GM23338 (cell line): Measurements from ENCODE around the gene GNPTG. TPM values are rescaled to one million over a fixed set of nuclear protein-coding genes. Genes with fewer than 3 reads are reported as not detected.

Experiments used
- ATAC-seq: fragments of 200-7000 bp; cut with Tn5 transposase; 3 replicates; pipeline ENCODE4 v1.9.1; 2020
- DNase-seq: peaks from one replicate; pipeline ENCODE4 v3.0.0-alpha.2; 2015; ENCODE audit warnings: low spot score
- H2AFZ ChIP-seq: fragments of 200-600 bp; sonication (generic); 2 replicates; pipeline ENCODE4 v1.8.0; 2016; ENCODE audit warnings: antibody characterized with exemption, mild to moderate bottlenecking, moderate library complexity
- H3F3A ChIP-seq: fragments of 200-600 bp; sonication (generic); replicated peaks from 2 replicates; pipeline ENCODE4 v1.8.0; 2017; ENCODE audit warnings: antibody characterized with exemption, mixed run types, low read depth
- H3K27ac ChIP-seq: fragments of 200-600 bp; sonication (generic); 2 replicates; pipeline ENCODE4 v1.6.1; 2016; ENCODE audit warnings: low read depth
- H3K27me3 ChIP-seq: fragments of 200-600 bp; sonication (generic); 2 replicates; pipeline ENCODE4 v1.8.0; 2016; ENCODE audit warnings: mild to moderate bottlenecking, mixed run types, moderate library complexity; ENCODE audit not compliant: insufficient read depth
- H3K36me3 ChIP-seq: fragments of 200-600 bp; sonication (generic); 2 replicates; pipeline ENCODE4 v1.8.0; 2016; ENCODE audit warnings: mild to moderate bottlenecking; ENCODE audit not compliant: insufficient read depth
- H3K4me1 ChIP-seq: fragments of 200-600 bp; sonication (generic); 2 replicates; pipeline ENCODE4 v1.8.0; 2016; ENCODE audit warnings: mild to moderate bottlenecking, moderate library complexity; ENCODE audit not compliant: insufficient read depth
- H3K4me2 ChIP-seq: fragments of 200-600 bp; sonication (generic); 2 replicates; pipeline ENCODE4 v1.7.1; 2017; ENCODE audit warnings: mixed run types
- H3K4me3 ChIP-seq: fragments of 200-600 bp; sonication (generic); 2 replicates; pipeline ENCODE4 v1.6.1; 2016; ENCODE audit warnings: mixed run types
- H3K79me2 ChIP-seq: fragments of 200-600 bp; sonication (generic); replicated peaks from 2 replicates; pipeline ENCODE4 v1.8.0; 2017; ENCODE audit warnings: mild to moderate bottlenecking; ENCODE audit not compliant: insufficient read depth
- H3K9me2 ChIP-seq: fragments of 200-600 bp; sonication (generic); 2 replicates; pipeline ENCODE4 v1.8.0; 2017; ENCODE audit not compliant: insufficient read depth
- H4K20me1 ChIP-seq: fragments of 200-600 bp; sonication (generic); replicated peaks from 2 replicates; pipeline ENCODE4 v1.8.0; 2017; ENCODE audit warnings: mild to moderate bottlenecking; ENCODE audit not compliant: insufficient read depth
- H3K27ac Mint-ChIP-seq: 2 replicates; pipeline ENCODE4 v1.8.0; 2020; ENCODE audit warnings: inconsistent platforms, mild to moderate bottlenecking, moderate library complexity, mixed read lengths
- H3K27me3 Mint-ChIP-seq: 3 replicates; pipeline ENCODE4 v1.8.0; 2022; ENCODE audit warnings: low read depth, mild to moderate bottlenecking, moderate library complexity, mixed read lengths, inconsistent platforms; ENCODE audit not compliant: insufficient read depth, poor library complexity
- H3K36me3 Mint-ChIP-seq: 3 replicates; pipeline ENCODE4 v1.8.0; 2021; ENCODE audit warnings: low read depth, mild to moderate bottlenecking, inconsistent platforms, moderate library complexity, mixed read lengths
- H3K4me1 Mint-ChIP-seq: 3 replicates; pipeline ENCODE4 v1.8.0; 2020; ENCODE audit warnings: mild to moderate bottlenecking, inconsistent platforms, mixed read lengths
- H3K4me3 Mint-ChIP-seq: 3 replicates; pipeline ENCODE4 v1.8.0; 2021; ENCODE audit warnings: moderate library complexity, mild to moderate bottlenecking, inconsistent platforms, mixed read lengths
- H3K9me3 Mint-ChIP-seq: 3 replicates; pipeline ENCODE4 v1.8.0; 2020; ENCODE audit warnings: moderate library complexity, mild to moderate bottlenecking, inconsistent platforms, mixed read lengths
- CREB1 ChIP-seq: fragments of 250-450 bp; sonication (Bioruptor Pico); IDR thresholded peaks from 2 replicates; pipeline ENCODE4 v1.5.0; 2020; ENCODE audit warnings: low read depth, mild to moderate bottlenecking, moderate library complexity
- EZH2 ChIP-seq: fragments of 200-600 bp; sonication (generic); IDR thresholded peaks from one replicate; pipeline ENCODE4 v1.8.0; 2017; ENCODE audit warnings: antibody characterized with exemption, mild to moderate bottlenecking, low read depth; ENCODE audit not compliant: unreplicated experiment
- EZH2phosphoT487 ChIP-seq: fragments of 200-600 bp; sonication (generic); IDR thresholded peaks from one replicate; pipeline ENCODE4 v1.8.1; 2018; ENCODE audit warnings: antibody characterized with exemption; ENCODE audit not compliant: unreplicated experiment
- JUNB ChIP-seq: IDR thresholded peaks from one replicate; pipeline ENCODE4 v1.6.1; 2016; ENCODE audit warnings: antibody characterized with exemption; ENCODE audit not compliant: unreplicated experiment
- NANOG ChIP-seq: IDR thresholded peaks from 2 replicates; pipeline ENCODE4 v1.6.1; 2016; ENCODE audit warnings: antibody characterized with exemption, borderline replicate concordance
- POLR2AphosphoS5 ChIP-seq: IDR thresholded peaks from 2 replicates; pipeline ENCODE4 v1.6.1; 2016; ENCODE audit warnings: antibody characterized with exemption, low read depth
- STAT1 ChIP-seq: IDR thresholded peaks from one replicate; pipeline ENCODE4 v1.6.1; 2016; ENCODE audit warnings: antibody characterized with exemption; ENCODE audit not compliant: unreplicated experiment
- ZNF114 ChIP-seq: fragments of 250-450 bp; sonication (Bioruptor Pico); IDR thresholded peaks from 2 replicates; pipeline ENCODE4 v1.5.0; 2020; ENCODE audit warnings: mild to moderate bottlenecking, moderate library complexity
- ZNF331 ChIP-seq: fragments of 250-450 bp; sonication (Bioruptor Pico); IDR thresholded peaks from 2 replicates; pipeline ENCODE4 v1.5.0; 2020; ENCODE audit warnings: low read depth, mild to moderate bottlenecking, moderate library complexity
- polyA plus RNA-seq: library from polyadenylated mRNA; unstranded; fragments of >200 nt; fragmentation: Nextera tagmentation; extraction: Ambion mirVana; gene quantifications from 2 replicates; pipeline ENCODE4 v1.2.1, GENCODE V29; 2016
- total RNA-seq: library from RNA; depleted of rRNA; stranded (reverse); fragments of >200 nt; shearing (Covaris generic); gene quantifications from 2 replicates; pipeline ENCODE4 v1.2.3, GENCODE V29; 2014
- TF ChIP-seq, protein P1 (sequence below): fragments of 250-450 bp; sonication (Bioruptor Pico); IDR thresholded peaks from 2 replicates; pipeline ENCODE4 v1.5.0; 2020; ENCODE audit warnings: mild to moderate bottlenecking, moderate library complexity
- TF ChIP-seq, protein P2 (sequence below), 2 experiments: fragments of 200-600 bp in 1 of 2; sonication (generic) in 1 of 2; conservative IDR thresholded peaks; 2 replicates each; pipeline versions ENCODE4 v1.5.1 to v1.6.1; 2016 to 2017; ENCODE audit warnings: antibody characterized with exemption in 2 of 2, low read depth in 2 of 2, mild to moderate bottlenecking in 2 of 2, moderate library complexity in 1 of 2
- TF ChIP-seq, protein P3 (sequence below): IDR thresholded peaks from one replicate; pipeline ENCODE4 v1.6.1; 2018; ENCODE audit warnings: antibody characterized with exemption; ENCODE audit not compliant: unreplicated experiment
- TF ChIP-seq, protein P4 (sequence below): IDR thresholded peaks from 2 replicates; pipeline ENCODE4 v1.6.1; 2016; ENCODE audit warnings: antibody characterized with exemption

The GNPTG gene
- total and polyA plus RNA-seq, 2 experiments from 2014 or later, result 23.3 to 41.0 TPM

DNA sequence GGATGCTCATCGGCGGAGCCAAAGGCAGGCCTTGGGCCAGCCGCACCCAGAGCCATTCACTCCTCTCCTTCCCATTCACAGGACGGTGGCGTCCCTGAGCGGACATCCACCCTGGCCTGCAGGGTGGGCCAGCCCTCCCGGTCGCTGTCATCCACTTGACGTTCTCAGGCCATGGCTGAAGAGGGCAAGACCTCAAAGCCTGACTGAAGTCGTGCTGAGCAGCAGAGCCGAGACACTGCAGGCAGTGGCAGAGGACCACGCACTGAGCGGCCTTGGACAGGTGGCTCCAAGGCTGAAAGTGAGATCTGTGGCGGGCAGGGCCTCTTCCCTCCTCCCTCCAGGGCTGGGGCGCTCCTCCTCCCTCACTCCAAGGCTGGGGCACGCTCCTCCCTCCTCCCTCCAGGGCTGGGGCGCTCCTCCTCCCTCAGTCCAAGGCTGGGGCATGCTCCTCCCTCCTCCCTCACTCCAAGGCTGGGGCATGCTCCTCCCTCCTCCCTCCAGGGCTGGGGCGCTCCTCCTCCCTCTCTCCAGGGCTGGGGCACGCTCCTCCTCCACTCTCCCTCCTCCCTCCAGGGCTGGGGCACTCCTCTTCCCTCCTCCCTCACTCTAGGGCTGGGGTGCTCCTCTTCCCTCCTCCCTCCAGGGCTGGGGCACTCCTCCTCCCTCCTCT, 24.1 kb downstream of the GNPTG start:
- Histone ChIP-seq H3K4me2 (no peak overlapping the region), H2AFZ (no peak overlapping the region), H3K27me3 (no peaks in the 10 kb centered on the region), H3K4me3 (no peak overlapping the region), H4K20me1 (peaks cover 6% of the 10 kb centered on the region), H3K36me3 (no peaks in the 10 kb centered on the region), H3K9me2 (no peaks in the 10 kb centered on the region), H3K79me2 (peaks cover 25% of the 10 kb centered on the region), H3K27ac (no peak overlapping the region), H3F3A (peaks cover 4% of the 10 kb centered on the region), H3K4me1 (peaks cover 16% of the 10 kb centered on the region)
- TF ChIP-seq CREB1 (CRISPR knock-in tag), result no peak
- TF ChIP-seq, protein P1, sequence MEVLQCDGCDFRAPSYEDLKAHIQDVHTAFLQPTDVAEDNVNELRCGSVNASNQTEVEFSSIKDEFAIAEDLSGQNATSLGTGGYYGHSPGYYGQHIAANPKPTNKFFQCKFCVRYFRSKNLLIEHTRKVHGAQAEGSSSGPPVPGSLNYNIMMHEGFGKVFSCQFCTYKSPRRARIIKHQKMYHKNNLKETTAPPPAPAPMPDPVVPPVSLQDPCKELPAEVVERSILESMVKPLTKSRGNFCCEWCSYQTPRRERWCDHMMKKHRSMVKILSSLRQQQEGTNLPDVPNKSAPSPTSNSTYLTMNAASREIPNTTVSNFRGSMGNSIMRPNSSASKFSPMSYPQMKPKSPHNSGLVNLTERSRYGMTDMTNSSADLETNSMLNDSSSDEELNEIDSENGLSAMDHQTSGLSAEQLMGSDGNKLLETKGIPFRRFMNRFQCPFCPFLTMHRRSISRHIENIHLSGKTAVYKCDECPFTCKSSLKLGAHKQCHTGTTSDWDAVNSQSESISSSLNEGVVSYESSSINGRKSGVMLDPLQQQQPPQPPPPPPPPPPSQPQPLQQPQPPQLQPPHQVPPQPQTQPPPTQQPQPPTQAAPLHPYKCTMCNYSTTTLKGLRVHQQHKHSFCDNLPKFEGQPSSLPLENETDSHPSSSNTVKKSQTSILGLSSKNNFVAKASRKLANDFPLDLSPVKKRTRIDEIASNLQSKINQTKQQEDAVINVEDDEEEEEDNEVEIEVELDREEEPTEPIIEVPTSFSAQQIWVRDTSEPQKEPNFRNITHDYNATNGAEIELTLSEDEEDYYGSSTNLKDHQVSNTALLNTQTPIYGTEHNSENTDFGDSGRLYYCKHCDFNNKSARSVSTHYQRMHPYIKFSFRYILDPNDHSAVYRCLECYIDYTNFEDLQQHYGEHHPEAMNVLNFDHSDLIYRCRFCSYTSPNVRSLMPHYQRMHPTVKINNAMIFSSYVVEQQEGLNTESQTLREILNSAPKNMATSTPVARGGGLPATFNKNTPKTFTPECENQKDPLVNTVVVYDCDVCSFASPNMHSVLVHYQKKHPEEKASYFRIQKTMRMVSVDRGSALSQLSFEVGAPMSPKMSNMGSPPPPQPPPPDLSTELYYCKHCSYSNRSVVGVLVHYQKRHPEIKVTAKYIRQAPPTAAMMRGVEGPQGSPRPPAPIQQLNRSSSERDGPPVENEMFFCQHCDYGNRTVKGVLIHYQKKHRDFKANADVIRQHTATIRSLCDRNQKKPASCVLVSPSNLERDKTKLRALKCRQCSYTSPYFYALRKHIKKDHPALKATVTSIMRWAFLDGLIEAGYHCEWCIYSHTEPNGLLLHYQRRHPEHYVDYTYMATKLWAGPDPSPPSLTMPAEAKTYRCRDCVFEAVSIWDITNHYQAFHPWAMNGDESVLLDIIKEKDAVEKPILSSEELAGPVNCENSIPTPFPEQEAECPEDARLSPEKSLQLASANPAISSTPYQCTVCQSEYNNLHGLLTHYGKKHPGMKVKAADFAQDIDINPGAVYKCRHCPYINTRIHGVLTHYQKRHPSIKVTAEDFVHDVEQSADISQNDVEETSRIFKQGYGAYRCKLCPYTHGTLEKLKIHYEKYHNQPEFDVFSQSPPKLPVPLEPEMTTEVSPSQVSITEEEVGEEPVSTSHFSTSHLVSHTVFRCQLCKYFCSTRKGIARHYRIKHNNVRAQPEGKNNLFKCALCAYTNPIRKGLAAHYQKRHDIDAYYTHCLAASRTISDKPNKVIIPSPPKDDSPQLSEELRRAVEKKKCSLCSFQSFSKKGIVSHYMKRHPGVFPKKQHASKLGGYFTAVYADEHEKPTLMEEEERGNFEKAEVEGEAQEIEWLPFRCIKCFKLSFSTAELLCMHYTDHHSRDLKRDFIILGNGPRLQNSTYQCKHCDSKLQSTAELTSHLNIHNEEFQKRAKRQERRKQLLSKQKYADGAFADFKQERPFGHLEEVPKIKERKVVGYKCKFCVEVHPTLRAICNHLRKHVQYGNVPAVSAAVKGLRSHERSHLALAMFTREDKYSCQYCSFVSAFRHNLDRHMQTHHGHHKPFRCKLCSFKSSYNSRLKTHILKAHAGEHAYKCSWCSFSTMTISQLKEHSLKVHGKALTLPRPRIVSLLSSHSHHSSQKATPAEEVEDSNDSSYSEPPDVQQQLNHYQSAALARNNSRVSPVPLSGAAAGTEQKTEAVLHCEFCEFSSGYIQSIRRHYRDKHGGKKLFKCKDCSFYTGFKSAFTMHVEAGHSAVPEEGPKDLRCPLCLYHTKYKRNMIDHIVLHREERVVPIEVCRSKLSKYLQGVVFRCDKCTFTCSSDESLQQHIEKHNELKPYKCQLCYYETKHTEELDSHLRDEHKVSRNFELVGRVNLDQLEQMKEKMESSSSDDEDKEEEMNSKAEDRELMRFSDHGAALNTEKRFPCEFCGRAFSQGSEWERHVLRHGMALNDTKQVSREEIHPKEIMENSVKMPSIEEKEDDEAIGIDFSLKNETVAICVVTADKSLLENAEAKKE (CRISPR knock-in tag), result no peak
- TF ChIP-seq STAT1, result no peak
- TF ChIP-seq NANOG, result no peak
- TF ChIP-seq, protein P2, sequence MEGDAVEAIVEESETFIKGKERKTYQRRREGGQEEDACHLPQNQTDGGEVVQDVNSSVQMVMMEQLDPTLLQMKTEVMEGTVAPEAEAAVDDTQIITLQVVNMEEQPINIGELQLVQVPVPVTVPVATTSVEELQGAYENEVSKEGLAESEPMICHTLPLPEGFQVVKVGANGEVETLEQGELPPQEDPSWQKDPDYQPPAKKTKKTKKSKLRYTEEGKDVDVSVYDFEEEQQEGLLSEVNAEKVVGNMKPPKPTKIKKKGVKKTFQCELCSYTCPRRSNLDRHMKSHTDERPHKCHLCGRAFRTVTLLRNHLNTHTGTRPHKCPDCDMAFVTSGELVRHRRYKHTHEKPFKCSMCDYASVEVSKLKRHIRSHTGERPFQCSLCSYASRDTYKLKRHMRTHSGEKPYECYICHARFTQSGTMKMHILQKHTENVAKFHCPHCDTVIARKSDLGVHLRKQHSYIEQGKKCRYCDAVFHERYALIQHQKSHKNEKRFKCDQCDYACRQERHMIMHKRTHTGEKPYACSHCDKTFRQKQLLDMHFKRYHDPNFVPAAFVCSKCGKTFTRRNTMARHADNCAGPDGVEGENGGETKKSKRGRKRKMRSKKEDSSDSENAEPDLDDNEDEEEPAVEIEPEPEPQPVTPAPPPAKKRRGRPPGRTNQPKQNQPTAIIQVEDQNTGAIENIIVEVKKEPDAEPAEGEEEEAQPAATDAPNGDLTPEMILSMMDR (conservative IDR thresholded peaks at IDR 0.05; ENCODE audit: low read depth in 2 of 2), result no peak
- TF ChIP-seq, protein P3, sequence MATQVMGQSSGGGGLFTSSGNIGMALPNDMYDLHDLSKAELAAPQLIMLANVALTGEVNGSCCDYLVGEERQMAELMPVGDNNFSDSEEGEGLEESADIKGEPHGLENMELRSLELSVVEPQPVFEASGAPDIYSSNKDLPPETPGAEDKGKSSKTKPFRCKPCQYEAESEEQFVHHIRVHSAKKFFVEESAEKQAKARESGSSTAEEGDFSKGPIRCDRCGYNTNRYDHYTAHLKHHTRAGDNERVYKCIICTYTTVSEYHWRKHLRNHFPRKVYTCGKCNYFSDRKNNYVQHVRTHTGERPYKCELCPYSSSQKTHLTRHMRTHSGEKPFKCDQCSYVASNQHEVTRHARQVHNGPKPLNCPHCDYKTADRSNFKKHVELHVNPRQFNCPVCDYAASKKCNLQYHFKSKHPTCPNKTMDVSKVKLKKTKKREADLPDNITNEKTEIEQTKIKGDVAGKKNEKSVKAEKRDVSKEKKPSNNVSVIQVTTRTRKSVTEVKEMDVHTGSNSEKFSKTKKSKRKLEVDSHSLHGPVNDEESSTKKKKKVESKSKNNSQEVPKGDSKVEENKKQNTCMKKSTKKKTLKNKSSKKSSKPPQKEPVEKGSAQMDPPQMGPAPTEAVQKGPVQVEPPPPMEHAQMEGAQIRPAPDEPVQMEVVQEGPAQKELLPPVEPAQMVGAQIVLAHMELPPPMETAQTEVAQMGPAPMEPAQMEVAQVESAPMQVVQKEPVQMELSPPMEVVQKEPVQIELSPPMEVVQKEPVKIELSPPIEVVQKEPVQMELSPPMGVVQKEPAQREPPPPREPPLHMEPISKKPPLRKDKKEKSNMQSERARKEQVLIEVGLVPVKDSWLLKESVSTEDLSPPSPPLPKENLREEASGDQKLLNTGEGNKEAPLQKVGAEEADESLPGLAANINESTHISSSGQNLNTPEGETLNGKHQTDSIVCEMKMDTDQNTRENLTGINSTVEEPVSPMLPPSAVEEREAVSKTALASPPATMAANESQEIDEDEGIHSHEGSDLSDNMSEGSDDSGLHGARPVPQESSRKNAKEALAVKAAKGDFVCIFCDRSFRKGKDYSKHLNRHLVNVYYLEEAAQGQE, result no peak
- no peak for TF ChIP-seq EZH2phosphoT487
- no peak for TF ChIP-seq JUNB
- TF ChIP-seq ZNF331 (CRISPR knock-in tag), result no peak
- no peak for TF ChIP-seq EZH2
- no peak for TF ChIP-seq ZNF114 (CRISPR knock-in tag)
- TF ChIP-seq, protein P4, sequence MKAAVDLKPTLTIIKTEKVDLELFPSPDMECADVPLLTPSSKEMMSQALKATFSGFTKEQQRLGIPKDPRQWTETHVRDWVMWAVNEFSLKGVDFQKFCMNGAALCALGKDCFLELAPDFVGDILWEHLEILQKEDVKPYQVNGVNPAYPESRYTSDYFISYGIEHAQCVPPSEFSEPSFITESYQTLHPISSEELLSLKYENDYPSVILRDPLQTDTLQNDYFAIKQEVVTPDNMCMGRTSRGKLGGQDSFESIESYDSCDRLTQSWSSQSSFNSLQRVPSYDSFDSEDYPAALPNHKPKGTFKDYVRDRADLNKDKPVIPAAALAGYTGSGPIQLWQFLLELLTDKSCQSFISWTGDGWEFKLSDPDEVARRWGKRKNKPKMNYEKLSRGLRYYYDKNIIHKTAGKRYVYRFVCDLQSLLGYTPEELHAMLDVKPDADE, result no peak
- no peak for TF ChIP-seq POLR2AphosphoS5
- peaks cover 14% of the 10 kb centered on the region for H3K27me3 Mint-ChIP-seq
- DNase-seq (no peak), ATAC-seq (no peak)
- H3K36me3 Mint-ChIP-seq, result peaks cover 5% of the 10 kb centered on the region; the same call in 1 of the 3 replicates
- peaks cover 16% of the 10 kb centered on the region for H3K4me1 Mint-ChIP-seq
- no peaks in the 10 kb centered on the region for H3K9me3 Mint-ChIP-seq
- no peak overlapping the region for H3K27ac Mint-ChIP-seq
- no peak overlapping the region for H3K4me3 Mint-ChIP-seq
